NCI-H1092 treated with DMSO at 0.1 percent for 48 hours (cell line): ENCODE measurements around the gene KRT20.
"Not testable (repeated sequence)": the region's sequence is repeated elsewhere in the genome, so short reads cannot be mapped to it uniquely, and the experiment has no call there.

Experiments used
- DNase-seq: peaks from one replicate; lab custom pipeline; 2025; lab: John Stamatoyannopoulos, UW

Gene KRT20

DNA sequence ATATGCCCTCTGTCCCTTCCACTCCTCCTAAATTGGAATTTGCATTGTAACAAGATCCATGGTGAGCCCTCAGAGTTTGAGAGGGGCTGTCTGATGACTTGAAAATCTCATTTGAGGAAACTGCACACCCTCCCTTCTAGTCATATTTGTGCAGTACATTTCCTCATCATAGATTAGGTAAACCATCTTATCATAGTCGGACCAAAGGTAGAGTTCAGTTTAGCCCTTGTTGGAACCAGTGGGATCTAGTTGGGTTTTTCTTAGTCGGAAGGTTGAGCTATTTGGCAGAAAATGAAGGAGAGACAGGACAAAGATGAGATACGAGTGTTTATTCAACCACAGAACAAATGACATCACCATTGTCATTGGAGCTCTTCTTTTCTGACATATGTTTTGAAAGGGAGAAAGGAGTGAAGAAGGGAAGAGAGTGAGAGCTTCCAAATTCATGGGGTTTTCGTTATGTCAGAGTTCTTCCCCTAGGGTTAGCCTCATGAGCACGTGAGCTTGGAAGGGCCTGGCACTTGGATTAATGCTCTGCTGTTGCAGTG is 15.8 kb upstream of the KRT20 start:
- DNase-seq = no peak

DNA sequence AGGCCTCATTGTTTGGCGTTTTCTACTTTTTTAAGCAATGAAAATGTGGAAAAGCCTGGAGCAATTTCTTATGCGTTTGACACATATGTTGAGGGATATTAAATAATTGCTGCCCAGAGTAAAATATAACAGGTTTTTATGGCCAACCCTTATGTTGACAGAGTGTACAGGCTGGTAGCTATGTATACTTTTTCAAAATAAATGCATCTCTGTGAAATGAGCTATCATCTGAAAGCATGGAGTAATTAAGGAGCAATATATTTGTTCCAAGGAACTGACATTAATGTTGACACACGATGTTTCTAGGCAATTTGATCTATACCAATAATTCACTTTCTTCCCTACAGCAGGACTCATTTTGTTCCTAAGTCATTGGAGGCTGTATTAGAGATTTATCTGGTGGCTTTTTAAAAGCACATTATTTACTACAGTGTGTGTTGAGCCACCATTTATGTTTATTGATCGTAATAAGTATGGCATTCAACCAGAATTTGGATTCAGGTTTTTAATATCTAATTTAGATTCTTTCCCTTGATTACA is 11.9 kb upstream of the KRT20 start:
- no peak for DNase-seq

DNA sequence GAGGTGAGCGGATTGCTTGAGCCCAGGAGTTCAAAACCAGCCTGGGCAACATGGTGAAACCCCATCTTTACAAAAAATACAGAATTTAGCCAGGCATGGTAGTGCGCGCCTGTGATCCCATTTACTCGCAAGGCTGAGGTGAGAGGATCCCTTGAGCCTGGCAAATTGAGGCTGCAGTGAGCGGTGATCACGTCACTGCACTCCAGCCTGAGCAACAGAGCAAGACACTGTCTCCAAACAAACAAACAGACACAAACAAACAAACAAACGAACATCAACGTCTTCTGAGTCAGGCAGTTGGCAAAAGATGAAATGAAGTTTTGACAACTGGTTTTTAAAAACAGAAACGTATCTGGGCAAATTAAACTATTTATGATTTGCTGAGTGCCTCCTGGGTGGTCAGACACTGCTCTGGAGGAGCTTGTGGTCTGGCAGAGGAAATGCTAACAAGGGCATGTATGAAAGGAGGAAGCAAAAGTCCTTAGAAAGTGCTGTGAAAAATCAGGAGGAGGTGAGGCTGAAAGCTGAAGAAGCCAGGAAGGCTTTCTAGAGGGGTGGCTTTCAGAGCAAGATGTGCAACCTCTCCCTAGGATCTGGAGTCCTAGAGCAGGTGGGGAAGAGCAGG is 10.2 kb upstream of the KRT20 start:
- no peak for DNase-seq

DNA sequence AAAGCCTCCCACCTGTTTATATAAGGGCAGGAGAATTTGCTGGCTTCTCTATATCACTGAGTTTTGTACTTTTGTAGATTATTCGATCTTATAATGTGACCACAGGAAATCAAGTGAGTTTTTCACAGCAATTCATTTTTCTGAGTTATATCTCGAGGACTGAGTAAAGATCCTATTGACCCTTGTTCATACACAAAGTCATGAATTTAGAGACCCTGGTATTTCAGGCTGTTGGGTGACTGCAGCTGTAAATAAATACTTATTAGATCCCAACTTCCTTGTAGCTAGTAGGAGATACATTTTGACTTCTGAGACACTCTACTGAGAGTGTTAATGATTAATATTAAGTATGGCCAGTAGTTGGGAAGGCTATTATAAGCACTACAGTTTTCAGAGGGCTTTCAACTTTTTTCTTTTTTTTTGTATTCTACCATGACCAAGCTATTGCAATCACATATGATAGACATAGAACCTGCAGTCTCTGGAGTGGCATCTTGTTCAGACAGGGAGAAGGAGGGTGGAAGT is 3.2 kb upstream of the KRT20 start:
- DNase-seq = no peak

DNA sequence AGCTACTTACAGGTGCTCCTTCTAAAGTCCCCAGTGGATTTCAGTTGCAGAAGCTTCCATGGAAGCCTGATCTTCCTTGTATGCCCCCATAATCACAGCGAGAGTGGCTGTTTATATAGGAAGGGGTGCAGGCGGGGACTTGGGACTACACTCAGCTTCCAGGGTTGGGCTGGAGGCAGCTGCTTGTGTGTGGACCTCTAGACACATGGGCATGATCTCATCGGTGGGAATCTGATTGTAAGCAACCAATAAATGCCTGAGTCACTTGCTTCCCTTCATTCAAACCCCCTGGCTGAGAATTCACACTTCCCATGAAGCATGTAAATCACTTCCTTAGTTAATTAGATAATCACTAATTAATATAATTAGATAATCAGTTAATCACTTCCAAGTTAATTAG is 1.0 kb upstream of the KRT20 start:
- peak; percentile 18 for DNase-seq

DNA sequence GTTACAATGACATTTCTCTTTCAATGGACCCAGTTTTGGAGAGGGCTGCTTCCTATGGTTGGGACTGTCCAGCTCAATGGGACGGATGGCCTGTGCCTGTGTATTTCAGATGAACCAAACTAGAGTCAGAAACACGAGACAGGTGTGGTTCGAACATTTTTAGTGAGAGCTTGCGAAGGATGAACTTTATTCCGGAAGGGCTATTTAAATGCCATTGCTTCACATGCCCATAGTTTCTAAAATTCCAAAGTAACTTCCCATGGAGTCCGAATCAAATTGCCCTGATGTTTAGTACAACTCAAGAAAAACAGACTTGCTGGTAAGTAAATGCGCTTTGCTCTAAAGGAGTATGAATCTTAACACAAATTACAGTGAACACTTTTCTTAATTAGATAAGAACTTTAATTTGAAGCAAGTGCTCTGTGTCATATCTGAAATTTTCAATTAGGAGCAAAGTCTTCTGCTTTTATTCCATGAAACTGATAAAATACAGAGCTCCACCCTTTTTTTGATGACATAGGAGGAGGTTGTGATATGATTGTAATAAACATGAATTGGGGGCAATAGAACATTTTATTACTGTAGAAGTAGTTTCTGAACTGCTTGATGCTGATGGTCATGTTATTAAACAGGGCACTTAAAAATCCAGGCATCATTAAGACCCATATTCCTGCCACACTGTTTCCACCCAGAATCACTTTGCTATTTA is 1.3 kb downstream of the KRT20 start:
- no peak for DNase-seq

DNA sequence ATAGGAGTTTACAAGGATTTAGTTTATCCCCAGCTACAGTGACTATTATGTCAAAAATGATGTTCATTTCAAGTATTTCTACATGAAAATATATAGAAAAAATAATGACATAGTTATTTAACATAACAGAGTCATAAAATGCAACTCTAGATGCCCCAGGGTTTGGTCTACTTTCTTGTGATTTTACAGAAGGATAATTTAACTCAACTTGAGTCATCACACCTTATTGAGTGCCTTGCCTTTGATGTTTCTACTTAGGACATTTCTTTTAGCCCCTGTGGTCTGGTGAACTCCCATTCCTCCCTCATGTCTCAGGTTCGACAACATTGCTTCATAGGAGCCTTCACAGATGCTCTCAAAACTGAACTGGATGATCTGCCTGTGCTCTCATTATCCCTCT is 2.0 kb downstream of the KRT20 start:
- no peak for DNase-seq

DNA sequence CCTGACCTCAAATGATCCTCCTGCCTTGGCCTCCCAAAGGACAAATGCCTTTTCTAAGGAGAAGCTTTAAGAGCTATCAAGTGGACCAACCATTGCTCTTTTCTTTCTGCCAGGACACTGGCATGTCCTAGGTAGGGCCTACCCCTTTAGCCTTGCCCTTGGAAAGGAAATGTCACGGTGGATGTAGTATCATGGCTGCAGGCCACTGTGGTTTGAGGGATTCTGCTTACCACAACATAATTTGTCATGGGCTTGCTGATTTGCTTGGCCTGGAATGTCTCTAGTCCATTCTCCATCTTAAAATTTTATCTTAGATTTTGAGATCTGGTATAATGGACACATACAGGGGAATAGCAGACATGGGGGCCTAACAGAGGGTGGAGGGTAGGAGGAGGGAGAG is 6.0 kb downstream of the KRT20 start:
- no peak for DNase-seq

DNA sequence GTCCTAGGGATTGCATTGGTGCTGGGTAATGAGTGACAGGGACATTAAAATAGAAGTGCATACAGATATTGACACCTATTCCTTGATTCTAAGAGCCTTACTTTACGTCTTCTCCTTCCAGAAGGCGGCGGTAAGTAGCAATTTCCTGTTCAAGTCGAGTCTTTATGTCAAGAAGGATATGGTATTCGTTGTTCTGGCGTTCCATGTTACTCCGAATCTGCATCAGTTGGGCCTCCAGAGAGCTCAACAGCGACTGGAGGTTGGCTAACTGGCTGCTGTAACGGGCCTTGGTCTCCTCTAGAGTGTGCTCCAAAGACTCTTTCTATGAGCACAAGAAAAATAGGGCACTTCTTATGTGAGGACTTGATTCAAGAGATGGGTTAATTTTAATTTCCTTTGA is 7.0 kb downstream of the KRT20 start:
- no peak for DNase-seq

DNA sequence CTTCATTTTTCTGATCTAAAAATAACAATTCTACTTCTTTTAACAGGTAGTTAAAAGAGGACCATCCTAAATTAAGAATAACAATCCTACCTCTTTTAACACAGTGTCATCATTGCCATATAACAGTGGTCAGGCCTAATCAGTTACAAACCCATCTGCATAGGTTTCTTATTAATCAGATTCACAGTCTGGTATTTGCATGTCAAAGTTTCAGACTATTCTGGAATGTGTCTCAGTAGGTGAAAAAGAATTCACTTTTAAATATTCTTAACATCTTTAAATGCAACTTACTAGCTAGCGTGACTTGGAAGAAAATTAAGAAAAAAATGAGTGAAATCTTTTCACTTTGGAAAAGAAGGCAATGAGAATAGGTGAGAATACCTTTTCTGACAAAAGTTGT is 11.2 kb downstream of the KRT20 start:
- DNase-seq = no peak

DNA sequence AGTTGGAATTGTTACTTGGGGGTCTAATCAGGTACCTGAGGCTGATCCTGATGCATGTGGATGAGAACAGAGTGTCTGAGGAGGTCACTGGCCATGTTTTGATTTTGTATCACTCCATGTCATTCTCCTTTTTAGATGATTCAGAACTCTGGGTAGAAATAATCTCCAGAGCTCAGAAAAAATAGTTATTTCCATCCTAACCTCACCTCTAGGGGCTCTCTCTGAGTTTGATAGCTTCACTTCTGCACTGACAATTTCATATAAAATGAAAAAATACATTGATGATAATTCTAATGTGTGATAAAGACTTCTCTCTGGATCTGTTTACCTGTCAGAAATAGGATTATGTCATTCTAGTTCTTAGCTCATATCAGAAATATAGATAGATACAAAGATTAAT is 11.8 kb downstream of the KRT20 start:
- no peak for DNase-seq

DNA sequence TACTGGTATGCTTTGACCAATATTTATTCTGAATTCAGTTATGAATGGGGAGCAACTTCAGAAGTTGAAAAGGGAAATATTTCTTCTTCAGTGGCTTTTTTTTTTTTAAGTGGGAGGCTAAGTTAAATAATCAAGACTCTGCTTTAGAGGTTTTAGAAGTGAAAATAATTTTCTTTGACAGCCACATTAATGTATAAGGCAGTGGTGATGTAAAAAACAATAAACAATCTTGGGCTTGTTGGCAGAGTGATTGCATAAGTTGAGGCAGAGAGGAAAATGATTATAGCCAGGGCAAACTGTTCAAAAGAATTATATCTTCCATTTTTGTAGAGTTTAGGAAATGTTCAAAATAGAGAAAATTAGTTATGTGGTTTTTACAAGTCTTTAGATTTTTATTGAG is 12.6 kb downstream of the KRT20 start:
- no peak for DNase-seq

DNA sequence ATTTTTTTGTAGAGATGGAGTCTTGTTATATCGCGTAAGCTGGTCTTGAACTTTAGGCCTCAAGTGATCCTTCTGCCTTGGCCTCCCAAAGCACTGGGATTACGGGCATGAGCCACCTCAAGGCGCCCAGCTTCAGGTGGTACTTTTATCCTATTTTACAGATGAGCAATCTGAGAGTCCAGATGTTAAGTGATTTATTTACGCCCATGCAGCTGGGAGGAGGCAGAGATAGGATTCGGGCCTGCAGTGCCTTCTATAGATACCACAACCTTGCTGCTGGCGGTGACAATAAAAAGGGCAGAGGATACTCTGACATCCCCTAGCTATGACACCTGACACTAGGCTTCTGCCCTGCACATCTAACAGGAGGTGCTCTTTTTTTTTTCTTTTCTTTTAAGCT is 13.7 kb downstream of the KRT20 start:
- DNase-seq = no peak

DNA sequence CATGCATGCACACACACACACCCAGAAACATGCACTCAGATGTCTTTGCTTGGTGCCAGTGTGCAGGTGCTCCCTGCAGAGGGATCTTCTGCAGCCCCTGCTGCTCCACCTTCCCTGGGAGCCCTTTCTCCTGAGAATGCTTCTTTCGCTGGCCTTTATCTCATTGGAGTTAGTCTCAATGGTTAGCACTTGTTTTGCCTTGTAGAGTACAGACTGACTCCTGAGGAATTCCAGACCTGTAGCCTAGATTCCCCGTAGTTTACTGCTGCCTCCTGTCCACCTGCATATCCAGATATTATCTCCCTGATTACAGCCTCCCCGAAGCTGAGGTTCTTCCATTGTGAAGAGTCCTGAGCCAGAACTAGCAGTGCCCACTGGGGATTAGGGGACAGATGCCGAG is 14.9 kb downstream of the KRT20 start:
- DNase-seq = no peak

DNA sequence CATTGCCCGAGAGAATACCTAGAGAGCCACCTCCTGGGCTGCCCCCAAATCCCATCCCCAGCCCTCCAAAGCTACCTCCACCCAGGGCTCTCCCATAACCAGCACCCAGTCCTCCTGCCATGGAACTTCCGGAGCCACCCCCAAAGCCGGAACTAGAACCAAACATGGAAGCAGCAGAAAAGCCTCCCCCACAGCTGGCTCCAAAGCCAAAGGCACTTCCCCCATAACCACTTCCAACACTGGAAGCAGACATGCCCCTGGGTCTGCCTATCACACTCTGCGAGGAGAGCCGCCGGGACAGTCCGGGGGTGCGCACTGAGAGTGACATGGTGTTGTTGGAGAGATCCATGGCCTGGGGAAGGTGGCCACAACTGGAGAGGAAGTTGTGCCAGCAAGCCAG is 18.2 kb downstream of the KRT20 start, which contains the start of gene KRT12:
TSS of gene KRT12 (minus strand) at position 386 of the 400 bp plus-strand sequence. CDS start at position 349, 37 bp downstream.
- DNase-seq = no peak

DNA sequence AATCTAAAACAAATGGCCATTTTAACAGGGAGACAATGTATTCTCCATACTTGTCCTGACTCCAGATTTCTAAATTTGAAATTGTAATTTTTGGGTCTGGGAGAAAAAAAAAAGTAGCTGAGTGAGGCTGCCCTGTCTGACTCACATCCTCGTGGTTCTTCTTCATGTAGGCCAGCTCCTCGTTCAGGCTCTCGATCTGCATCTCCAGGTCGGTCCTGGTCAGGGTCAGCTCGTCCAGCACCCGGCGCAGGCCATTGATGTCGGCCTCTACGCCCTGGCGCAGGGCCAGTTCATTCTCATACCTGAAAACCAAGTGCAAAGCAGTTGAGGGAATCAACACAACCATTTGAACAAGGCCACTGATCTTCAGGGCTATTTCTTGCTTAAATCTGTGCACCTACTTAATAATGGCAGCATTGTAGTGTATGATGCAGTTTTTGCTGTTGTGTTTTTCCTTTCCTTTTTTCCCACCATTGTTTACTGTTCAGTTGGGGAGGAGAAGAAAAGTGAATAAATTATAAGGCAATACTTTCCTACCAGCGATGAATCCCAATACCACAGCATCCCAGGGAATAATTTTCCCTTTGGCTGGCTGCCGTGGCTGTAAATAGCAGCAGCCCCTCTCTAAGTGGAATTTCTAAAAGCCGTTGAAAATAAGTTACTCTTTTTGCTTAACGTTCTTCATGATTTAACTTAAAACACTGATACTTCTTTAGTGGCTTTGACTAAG is 20.2 kb downstream of the KRT20 start:
- no peak for DNase-seq

DNA sequence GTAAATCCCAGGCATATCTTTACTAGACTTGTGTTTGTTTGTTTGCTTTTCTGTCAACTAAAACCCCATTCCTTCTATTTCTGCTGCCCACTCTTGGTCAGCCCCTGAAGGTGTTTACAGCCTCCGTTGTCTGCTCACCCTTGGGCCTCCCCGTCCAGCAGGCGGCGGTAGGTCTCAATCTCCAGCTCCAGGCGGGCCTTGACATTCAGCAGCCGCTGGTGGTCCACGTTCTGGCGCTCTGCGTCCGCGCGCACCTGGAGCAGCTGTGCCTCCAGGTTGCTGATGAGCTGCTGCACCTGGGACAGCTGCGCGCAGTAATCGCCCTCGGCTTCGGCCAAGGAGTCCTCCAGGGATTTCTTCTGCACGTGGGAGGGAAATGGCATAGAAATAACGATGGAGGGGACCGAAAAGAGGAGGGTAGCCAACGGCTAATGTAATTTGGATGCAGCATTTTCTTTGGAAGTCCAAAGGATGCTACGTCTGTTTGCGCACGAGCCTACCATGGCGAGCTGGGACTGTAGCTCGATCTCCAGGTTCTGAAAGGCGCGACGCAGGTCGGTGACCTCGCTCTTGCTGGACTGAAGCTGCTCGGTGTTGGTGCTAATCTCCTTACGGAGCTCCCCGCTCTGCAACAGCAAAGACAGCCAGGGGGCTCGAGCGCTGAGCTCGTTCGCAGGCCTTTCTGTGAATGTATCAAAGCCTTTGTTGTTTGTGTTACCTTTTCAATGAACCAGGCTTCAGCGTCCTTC is 21.9 kb downstream of the KRT20 start:
- DNase-seq = no peak

DNA sequence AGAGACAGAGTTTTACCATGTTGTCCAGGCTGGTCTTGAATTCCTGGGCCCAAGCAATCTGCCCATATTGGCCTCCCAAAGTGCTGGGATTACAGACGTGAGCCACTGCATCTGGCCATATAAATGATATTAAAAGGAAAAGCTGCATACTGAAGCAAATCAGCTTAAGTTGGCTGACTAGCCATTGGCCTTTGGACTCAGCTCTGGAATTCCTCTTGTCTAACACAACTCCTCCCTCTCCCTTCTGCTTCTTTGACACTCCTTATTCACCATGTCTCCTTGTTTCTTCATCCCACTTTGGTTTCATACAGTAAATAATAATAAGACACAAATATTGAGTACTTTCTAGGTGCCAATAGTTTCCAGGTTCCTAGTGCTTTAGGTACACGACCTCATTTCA is 25.5 kb downstream of the KRT20 start:
- DNase-seq = no peak

DNA sequence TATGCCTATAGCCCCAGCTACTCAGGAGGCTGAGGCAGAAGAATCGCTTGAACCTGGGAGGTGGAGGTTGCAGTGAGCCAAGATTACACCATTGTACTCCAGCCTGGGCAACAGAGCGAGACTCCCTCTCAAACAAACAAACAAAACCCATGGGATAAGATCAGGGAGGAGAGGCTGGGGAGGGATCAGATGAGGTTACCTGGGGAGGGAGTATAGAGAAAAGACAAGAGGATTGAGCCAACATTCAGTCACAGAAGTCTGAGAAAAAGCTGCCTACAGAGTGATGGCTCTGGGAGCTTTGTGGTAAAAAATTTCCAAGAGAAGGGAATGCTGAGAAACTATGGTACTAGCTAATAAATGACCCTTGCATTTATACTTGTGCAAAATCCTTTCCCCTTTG is 26.4 kb downstream of the KRT20 start:
- DNase-seq = not testable (repeated sequence)

DNA sequence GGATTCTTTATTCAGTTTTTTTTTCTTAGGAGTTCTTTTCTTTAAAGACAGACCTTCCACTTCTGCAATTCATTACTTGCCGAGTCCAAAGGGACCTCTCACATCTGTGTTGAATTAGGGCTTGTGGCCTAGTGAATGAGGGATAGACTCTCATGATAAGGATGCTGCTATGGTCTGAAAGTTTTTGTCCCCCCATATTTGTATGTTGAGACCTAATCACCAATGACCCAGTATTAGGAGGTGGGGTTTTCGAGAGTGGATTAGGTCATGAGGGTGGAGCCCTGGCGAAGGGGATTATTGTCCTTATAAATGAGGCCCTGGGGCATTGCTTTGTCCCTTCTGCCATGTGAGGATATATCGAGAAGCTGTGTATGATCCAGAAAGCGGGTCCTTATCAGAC is 27.5 kb downstream of the KRT20 start:
- DNase-seq = no peak

DNA sequence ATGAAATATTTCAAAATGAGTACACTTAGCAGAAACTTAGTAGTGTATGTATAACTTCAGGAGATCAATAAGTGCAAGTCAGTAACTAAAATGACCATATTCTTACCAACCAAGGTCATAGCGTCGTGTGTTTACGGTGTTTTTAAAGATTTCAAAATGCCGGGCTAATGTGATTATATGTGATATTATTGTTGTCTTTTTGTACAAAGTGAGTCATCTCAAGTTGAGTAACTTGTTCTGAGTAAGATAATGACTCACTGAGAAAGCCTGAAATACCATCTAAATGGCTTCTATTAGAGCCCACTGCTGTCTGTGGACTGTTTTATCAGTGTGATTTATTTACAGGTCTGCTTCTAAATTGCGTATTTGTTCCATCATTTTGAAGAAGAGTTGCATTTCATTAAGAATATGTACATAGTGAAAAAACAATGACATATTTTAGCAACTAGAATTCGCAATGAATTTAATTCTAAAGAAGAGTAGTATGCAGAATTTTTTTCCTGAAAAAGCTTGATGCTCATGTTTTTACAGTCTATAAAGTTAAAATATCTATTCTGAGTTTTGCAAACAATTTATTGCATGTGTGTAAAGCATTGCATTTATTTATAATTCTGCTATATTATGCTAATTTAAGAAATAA is 30.7 kb downstream of the KRT20 start:
- no peak for DNase-seq
